GM21360 (cell line): ENCODE results near the gene RAET1G.
"Not testable (repeated sequence)": the region's sequence is repeated elsewhere in the genome, so short reads cannot be mapped to it uniquely, and the experiment has no call there.

Experiments used
- ATAC-seq: cut with Tn5 transposase; IDR thresholded peaks from one replicate; pipeline ENCODE4 v1.9.1; 2021; ENCODE audit warnings: mild to moderate bottlenecking, moderate library complexity; ENCODE audit not compliant: unreplicated experiment

RAET1G gene

DNA sequence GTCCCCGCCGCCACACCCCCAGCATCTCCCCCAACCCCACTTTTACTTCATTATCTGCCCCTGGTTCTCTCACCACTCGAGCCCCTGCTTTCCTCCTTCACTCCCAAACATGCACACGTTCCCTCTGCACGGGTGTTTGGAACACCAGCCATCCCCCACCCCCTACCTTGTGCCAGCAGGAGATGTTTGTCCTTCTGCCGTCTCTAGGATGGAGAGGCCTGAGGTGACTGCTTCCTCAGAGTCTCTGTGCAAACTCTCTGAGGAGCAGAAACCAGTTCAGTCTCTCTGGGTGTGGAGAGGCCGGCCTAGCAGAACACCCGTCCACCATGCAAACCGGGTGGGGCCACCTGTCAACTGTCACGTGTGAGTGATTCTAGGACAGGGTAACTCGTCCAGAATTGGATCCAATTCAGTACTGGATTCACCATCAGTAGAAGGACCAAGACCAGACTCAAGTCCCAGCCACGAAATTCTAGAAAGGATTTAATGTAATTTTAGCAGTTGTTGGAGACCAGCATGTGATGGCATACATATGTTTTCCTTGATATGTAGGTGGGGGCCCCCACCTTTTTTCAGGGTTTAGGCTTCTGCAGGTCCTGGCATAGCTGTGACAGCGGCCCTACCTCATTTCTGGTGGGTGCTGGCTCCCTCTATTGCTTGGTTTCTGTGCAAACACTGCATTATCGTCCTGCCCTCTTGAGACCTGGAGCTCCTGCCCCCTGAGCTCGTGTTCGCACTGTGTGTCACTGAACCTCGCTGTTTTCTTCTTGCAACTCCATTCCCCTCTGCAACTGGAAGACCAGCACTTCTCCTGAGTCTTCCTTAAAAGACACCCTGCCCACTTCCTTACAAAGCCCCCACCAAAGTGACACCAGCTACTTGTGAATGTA, 24.8 kb downstream of the RAET1G start, which contains the start of gene RAET1E:
RAET1E (minus strand) TSS at position 259 of the 890 bp plus-strand sequence. CDS start 7,212 bp downstream, outside the sequence.
- ATAC-seq = no peak

DNA sequence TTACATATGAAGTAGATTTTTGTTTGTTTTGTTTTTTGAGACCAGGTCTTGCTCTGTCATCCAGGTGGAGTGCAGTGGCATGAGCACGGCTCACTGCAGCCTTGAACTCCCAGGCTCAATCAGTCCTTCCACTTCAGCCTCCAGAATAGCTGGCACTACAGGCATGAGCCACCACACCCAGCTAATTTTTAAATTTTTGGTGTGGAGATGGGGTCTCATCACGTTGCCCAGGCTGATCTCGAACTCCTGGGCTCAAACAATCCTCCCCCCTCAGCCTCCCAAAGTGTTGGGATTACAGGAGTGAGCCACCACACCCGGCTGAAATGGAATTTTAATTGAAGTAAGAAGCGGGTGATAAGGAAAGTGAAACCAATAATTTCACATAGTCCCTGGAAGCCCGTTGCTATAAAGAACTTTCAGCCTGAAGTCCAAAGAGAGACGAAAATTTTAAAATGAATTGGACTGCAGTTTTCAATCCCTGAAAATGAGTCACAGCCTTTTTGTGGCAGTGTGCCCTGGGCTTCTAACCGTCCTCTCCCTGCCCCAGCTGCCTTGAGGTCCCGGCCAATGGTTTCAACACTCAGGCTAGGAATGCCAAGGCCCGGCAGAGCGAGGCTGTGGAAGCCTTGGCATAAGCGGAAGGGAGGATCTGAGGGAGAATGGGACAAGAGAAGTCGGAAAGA, 25.8 kb downstream of the RAET1G start:
- no peak for ATAC-seq

DNA sequence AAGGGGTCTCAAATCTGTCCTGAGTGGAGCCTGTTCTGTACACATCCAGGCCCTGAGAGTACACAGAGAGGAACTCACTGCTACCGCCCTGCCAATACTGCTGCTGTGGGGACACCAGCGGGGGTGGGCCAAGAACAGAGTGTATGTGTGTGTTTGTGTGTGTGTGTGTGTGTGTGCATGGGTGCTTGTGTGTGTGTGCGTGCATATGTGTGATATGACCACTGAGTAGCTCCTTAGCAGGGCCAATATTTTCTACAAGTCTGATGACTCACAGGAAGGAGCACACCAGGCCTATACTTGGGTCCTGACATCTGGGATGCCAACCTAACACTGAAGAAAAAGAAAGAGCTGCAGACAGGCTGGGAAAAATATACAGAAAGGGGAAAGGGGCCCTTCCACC, 26.4 kb downstream of the RAET1G start:
- ATAC-seq = no peak

DNA sequence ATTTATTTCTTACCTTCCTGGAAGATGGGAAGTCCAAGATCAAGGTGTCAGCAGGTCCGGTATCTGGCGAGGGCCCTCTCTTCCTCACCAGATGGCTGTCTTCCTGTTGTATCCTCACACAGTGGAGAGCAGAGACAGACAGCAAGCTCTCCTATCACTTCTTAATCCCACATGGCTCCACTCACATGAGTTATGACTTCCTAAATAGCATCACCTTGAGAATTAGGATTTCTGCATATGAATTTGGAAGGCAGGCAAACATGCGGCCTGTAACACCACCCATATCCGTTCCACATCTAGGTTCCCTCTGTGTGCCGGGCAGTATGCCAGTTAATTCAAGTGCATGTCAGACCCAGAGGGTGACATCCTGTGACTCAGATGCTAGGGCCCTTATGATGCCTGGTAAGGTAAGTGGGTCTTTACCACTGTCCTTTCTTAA, 27.1 kb downstream of the RAET1G start:
- no peak for ATAC-seq

DNA sequence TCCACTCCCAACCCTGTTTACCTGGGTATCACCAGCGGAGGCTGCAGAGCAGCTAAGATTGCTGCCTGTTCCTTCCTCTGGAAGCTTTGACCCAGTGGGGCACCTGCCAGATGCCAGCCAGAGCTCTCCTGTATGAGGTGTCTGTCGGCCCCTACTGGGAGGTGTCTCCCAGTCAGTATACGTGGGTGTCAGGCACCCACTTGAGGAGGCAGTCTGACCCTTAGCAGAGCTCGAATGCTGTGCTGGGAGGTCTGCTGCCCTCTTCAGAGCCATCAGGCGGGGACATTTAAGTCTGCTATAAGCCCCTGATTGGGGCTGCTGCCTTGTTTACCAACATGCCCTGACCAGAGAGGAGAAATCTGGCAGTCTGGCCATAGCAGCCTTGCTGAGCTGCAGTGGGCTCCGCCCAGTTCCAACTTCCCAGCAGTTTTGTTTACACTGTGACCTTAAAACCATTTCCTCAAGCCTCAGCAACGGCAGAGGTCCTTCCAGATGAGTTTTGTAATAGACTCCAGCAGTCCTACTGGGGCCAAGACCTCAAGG, 27.8 kb downstream of the RAET1G start:
- no peak for ATAC-seq

DNA sequence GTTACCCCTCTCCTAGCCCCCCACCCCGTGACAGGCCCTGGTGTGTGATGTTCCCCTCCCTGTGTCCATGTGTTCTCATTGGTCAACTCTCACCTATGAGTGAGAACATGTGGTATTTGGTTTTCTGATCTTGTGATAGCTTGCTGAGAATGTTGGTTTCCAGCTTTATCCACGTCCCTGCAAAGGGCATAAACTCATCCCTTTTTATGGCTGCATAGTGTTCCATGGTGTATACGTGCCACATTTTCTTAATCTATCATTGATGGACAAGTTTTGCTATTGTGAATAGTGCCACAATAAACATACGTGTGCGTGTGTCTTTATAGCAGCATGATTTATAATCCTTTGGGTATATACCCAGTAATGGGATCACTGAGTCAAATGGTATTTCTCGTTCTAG, 31.1 kb downstream of the RAET1G start:
- not testable (repeated sequence) for ATAC-seq

DNA sequence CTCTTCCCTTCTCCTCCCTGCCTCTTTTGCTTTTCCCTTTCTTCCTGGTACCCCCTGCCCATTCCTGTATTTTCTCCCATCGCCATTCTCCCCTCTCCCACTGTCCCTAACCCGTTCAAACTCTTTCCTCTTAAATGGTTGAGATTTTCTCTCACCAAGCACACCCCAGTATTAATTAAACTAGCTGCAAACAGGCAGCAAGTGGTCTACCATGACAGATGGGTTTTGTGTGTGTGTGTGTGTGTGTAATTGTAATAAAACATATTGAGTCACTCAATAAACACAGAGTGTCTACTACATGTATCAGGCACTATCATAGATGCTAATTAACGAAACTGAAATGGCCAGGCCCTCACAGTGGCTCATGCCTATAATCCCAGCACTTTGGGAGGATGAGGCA, 31.7 kb downstream of the RAET1G start:
- ATAC-seq = no peak

DNA sequence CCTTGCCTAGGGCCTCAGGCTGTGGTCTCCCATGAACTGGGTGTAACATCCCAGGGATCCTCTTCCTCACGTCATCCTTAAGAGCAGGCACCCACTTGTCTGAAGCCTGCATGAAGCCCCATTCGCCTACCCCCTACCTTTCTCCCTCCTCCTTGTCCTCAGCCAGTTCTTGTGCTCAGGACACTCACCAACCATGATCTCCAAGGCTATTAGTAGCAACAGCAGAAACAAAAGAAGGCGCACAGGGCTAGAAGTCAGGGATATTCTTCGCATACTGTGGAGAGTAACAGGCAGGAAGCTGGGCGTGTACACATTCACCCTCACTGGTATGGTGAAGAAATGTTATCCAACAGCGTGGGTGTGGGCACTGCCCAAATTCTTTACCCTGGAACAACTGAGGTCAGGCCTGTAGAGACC, 32.3 kb downstream of the RAET1G start:
- ATAC-seq = no peak

DNA sequence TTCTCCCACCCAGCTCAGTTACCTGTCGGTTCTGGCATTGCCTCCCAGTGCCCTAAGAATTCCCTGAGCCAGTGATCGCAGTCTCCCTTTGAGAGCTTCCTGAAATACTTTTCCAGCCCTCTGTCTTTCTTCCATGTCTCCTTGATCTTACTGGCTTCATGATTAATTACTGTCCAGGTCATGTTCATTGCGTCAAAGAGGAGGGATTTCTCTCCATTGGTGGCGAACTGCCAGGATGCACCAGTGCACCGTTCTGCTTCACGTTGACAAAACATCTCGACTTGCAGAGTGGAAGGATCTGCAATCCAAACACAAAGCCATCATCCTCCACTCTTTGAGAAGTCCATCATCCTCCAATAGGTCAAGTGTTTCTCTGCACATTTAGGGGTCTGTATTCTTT, 33.6 kb downstream of the RAET1G start:
- ATAC-seq = no peak

DNA sequence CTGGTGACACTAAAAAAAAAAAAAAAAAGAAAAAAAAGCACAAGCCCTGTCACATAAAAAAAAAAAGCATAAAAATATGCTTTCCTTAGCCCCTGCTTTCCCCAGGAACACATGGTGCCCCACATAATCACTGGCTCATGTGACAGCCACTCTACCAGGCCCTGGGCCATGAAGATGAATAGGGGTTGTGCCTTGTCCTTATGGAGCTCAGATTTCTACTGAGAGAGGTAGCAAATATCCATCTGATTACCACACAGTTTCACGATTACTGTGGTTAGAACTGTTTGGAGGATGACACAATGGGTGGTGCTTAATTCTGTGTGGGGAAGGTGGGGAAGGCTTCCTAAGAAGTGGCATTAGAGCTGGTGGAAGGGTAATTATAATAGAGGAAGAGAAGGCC, 34.3 kb downstream of the RAET1G start:
- ATAC-seq = no peak

DNA sequence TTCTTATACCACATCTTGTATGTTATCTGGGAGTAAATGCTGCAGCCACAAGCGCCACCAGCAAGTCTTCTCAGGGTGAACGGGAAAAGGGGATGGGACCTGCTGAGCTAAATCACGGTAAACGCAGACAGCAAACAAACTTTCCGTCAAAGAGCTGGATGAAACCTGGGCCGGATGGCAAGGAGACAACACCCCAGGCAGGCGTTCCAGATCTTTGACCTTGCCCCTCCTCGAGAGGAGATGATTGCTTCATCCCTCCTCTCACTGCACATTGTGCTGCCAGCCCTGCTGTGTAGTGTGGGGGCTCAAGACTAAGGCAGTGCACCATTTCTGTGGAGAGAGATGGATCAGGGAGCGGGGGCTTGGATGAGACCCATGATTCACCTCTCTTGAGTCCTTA, 34.8 kb downstream of the RAET1G start:
- ATAC-seq = no peak

DNA sequence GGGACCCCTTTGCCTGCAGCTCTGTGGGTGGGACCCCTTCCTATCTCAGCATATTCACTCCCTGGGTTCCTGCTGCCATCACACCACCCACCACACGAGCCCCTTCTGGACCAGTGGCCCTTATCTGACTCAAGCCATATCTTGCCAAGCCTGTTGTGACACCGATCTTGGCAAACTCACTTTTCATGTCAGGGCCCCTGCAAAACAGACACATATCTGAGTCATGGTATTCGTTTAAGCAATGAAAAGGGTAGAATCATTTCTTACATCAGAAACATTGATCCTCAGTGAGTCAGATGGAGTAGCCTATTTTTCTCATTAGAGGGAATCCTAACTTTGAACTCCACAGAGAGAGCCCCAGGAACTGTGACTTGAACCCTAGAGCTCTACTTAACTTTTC, 35.6 kb downstream of the RAET1G start:
- ATAC-seq = no peak

DNA sequence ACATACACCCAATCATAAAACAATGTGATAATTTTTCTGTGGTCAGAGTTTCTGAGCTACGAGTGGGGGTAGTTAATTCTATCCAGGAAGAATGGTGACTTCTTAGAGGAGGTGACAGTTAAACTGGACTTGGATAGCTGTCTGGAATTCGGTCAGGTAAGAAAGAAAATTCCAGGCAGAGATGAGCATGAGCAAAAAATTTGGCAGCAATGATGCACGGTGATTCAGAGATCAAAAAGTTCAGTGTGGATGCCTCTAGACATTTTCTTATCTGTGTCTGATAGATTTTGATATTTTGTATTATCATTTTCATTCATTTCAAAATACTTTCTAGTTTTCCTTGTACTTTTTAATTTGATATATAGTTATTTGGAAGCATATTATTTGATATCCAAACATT, 37.0 kb downstream of the RAET1G start:
- ATAC-seq = no peak

DNA sequence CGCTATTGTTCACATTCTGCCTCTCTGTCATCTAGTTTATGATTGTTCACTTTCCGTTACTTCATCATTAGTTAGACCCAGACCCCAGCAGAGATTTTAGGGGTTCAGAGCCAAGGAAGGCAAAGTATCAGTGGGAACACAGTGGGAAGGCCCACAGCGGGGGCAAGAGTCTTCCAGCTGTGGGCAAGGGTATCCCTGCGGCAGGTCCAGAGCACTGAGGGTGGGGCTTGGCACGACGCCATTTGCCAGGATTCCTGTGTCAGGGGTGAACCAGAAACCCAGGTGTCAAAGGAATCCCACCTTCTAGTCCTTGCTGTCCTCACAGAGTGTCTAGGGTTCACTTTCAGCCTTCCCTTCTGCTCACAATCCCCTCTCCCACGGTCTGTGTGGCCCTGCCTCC, 38.3 kb downstream of the RAET1G start:
- ATAC-seq = no peak

DNA sequence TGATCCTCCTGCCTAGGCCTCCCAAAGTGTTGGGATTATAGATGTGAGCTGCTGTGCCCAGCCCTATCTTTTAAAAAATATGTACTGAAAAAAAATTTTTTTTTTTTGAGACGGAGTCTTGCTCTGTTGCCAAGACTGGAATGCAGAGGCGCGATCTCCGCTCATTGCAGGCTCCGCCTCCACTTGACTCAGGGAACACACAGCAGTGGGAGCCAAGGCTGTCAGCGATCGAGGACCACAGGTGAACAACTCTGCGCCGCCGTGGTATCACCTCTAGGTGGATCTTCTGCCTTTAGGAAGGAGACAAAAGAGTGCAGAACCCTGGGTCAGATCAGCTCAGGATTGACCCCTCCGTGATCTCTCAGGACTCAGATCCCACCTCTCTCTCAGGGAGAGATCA, 38.7 kb downstream of the RAET1G start:
- no peak for ATAC-seq

DNA sequence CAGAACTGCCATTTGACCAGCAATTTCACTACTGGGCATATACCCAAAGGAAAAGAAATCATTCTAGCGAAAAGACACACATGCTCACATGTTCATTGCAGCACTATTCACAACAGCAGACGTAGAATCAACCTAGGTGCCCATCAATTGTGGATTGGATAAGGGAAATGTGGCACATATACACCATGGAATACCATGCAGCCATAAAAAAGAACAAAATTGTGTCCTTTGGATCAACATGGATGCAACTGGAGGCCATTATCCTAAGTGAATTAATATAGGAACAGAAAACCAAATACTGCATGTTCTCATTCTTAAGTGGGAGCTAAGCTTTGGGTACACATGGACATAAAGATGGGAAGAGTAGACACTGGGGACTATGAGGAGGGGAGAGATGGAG, 41.1 kb downstream of the RAET1G start:
- no peak for ATAC-seq

DNA sequence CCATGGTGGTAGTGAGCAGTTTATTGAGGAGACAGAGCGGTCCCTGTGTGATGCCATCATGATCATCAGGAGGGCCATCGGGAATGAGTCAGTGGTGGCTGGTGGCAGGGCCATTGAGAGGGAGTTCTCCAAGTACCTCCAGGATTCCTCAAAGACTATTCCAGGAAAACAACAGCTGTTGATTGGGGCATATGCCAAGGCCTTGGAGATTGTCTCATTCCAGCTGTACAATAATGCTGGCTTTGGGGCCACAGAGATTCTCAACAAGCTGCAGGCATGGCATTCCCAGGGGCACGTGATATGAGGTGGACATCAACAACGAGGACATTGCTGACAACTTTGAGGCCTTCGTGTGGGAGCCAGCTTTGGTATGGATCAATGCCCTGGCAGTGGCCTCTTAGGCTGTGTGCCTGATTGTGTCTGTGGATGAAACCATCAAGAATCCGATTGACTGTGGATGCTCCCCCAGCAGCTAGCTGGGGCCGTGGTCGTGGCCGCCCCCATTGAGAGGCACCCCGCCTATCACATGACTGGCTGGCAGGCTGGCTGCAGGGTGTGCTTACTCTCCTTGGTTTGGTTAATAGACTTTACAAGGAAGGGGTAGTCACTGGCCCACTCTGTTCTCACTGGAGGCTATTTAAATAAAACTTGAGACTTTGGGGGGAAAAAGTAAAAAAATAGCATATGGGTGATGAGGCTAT, 41.7 kb downstream of the RAET1G start:
- ATAC-seq = no peak

DNA sequence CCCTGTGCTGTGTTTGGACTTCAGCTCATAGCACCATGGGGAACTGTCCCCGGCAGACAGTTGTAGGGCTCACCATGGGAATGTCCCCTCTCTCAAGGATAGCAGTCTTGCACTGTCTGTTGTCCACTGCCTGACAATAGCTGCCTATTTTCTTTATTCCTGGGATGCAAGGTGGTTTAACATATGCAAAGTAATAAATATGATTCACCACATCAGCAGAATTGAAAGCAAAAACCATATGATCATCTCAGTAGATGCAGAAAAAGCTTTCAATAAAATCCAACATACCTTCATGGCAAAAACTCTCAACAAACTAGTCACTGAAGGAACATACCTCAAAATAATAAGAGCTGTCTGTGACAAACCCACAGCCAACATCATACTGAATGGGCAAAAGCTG, 45.3 kb downstream of the RAET1G start:
- ATAC-seq = no peak

DNA sequence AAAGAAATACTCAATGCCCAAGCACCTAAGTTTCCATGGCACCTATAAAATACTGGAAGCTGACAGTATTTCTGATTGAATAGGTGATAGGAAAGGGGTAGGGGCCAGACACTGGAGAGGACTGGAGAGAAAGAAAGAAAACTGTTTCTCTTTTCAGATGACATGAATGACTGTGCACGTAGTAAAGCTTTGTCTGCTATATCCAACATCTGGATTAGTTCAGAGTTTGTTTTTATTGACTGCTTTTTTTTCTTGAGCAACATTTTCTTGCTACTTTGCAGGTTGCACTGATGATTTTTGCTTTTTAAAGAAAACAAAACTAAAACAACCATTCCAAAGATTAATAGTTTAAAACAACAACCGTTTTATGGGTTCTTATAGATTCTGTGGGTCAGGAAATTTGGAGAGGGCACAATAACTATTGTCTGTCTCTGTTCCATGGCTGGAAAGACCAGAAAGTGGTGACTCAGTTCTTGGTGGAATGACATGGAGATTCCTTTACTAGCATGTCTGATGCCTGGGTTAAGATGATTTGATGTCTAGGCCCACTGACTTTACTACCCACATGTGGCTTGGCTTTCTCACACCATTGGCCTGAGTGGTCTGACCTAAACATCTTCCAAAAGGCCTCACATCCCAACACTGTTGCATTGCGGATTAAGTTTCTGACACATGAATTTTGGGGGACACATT, 46.5 kb downstream of the RAET1G start:
- ATAC-seq = no peak

DNA sequence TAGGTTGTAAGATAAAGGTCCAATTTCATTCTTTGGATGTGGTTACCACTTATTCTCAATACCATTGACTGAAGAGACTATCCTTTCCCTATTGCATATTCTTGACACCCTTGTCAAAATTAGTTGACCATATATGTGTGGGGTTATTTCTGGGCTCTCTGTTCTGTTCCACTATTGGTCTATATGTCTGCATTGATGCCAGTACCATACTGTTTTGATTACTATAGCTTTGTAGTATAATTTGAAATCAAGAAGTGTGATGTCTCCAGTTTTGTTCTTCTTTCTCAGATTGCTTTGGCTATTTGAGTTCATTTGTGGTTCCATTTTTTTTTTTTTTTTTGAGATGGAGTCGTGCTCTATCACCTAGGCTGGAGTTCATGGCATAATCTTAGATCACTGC, 50.7 kb downstream of the RAET1G start:
- no peak for ATAC-seq

DNA sequence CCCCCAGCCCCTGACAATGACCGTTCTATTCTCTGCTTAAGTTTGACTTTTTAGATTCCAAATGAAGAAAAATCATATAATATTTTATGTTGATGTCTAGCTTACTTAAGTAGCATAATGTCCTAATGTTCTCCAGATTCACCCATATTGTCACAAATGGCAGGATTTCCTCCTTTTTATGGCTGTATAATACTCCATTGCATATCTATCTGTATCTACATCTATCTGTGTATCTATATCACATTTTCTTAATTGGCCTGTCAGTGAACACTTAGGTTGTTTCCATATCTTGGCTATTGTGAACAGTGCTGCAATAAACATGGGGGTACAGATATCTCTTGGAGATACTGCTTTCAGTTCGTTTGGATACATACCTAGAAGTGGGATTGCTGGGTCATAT, 51.7 kb downstream of the RAET1G start:
- ATAC-seq = no peak
